Raji (cell line): ENCODE results near the gene PIK3R6.

ENCODE experiments used
- POLR2A ChIP-seq: IDR thresholded peaks from 2 replicates; pipeline ENCODE4 v1.6.1; 2011; ENCODE audit warnings: low read depth, low read length, control low read depth; ENCODE audit not compliant: insufficient read depth

The PIK3R6 gene

GRCh38 chr17:8885967-8886684 lies 18.7 kb upstream of the PIK3R6 start:
- TF ChIP-seq POLR2A, result no peak

- no peak for TF ChIP-seq POLR2A
Observed at GRCh38 chr17:8884336-8884990, 17.0 kb upstream of the PIK3R6 start.

GRCh38 chr17:8883353-8883752 lies 15.9 kb upstream of the PIK3R6 start:
- no peak for TF ChIP-seq POLR2A

GRCh38 chr17:8881606-8882005 lies 14.1 kb upstream of the PIK3R6 start:
- no peak for TF ChIP-seq POLR2A

GRCh38 chr17:8880466-8880865 lies 13.0 kb upstream of the PIK3R6 start:
- TF ChIP-seq POLR2A, result no peak

DNA sequence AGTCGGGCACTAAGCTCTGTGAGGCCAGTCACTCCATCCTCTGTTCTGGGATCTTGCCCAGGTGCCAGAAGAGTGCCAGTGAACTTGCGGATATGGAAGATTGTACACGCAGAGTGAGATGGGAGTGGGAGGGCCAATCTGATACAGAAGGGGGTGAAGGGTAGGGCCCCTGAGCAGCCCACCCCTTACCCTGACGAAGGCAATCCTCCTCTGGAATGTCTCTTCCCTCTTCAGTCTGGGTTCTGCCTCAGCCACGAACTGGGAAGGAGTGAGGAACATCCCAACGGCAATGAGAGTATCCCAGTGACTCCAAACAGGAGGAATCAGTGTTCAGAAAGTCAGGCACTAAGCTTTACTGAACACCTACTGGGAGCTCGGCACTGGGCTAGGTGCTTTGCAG lies 11.9 kb upstream of the PIK3R6 start:
- no peak for TF ChIP-seq POLR2A

DNA sequence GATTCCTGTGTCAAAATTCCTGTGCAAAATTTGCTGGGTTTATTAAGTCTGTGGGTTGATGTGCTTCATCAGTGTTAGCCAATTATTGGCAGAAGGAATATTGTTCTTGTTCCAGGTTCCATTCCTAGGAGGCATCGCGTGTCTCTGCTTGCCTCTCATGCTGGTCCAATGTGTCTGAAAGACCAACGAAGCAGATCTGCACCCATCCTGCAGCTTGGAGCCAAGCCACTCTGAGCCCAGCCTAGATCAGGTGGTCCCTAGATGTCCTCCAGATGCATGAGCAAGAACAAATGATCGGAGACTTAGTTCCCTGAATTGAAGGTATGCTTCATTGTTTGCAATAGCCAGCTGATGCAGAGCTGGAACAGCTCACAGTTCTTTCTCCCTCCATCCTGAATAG lies 10.5 kb upstream of the PIK3R6 start:
- TF ChIP-seq POLR2A, result no peak

DNA sequence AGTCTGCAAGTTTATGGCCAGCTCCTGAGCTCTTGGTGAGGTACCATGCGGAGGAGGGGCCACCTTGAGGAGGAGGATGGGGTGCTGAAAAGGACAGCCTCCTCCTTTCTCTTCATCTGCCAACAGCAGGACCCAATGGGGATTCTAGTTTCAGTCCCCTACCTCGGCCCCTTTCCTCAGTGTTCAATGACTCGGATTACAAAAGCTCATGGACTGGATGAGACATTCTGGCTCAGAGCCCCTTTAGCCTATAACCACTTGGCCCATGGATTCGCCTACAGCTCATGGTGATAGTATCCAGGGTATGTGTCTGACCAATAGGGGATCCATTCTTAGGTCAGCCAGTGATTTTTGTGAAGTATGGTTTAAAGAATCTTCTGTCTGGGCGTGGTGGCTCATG lies 8.5 kb upstream of the PIK3R6 start:
- TF ChIP-seq POLR2A, result no peak

DNA sequence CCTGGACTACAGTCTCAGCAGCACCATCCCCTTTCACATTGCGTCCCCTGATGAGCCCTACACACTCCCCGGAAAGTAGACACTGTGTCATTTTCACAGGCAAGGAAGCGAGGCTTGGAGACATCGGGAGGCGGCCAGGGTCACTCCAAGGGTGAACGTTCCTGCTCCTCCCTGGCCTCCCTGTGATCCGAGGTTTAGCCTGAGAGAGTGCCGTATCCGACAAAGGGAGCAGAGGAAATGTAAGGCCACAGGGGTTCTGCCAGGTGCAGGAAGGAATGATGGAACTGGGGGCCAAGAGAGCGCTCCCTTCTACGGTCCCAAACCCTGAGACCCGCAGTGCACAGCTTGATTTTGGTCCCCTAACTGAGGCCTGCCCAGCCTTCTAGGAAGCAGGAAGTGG lies 8.0 kb upstream of the PIK3R6 start:
- no peak for TF ChIP-seq POLR2A

GRCh38 chr17:8873801-8874715 lies 6.6 kb upstream of the PIK3R6 start:
- TF ChIP-seq POLR2A, result no peak

GRCh38 chr17:8872705-8873435 lies 5.4 kb upstream of the PIK3R6 start:
- no peak for TF ChIP-seq POLR2A

- TF ChIP-seq POLR2A, result no peak
Observed at GRCh38 chr17:8872036-8872704, 4.7 kb upstream of the PIK3R6 start.

DNA sequence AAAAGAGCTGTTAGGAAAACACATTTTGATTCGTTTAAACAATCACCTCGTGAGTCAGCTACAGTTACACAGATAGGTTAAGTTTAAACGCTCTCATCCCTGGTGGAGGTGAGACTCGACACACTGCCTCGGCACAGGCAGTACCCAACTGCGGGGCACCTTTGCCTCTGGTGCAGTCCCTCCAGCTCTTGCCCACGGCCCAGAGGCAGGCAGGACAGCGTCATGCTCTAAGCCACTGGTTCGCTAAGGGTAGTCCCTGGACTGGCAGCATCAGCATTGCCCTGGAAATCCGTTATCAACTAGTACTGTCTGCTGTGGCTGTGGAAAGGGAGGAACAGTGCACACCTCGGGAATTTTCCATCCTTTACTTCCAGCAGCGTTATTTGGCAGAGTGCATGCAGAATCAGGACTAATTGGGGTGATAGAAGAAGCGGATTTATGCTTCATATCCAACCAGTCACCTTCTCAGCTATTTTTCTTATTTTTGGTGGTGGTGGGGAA lies 3.7 kb upstream of the PIK3R6 start:
- no peak for TF ChIP-seq POLR2A

DNA sequence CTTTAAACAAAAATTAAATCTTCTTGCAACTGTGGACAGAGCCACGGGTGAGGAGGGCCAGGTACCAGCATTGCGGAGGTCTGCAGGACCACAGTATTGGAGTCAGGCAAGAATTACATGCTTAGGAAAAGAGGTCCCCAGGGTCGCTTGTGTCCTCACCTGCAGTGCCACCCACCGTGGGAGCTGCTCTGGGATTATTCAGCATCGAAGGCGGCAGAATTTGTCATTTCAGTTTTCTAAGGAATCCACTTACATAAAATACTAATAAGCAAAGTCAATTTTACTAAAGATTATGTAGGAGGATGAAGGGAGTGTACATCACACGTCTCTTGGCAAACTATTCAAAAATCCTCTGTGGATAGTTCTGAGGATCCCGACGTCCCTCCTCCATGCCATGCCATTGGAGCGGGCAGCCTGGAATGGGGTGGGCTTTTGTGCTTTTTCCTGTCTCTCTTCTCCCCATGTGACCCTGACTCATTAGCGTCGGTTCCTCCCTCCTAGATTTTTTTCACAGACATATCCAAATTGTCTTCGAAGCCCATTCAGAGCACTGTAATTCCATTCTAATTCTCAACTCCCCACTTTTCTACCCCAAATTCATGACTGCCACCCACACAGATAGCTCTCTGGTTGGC lies 3.0 kb upstream of the PIK3R6 start:
- TF ChIP-seq POLR2A, result no peak
